Thymus (tissue), 11 donors: ENCODE results near the gene ANO2. TPM values are rescaled to one million over a fixed set of nuclear protein-coding genes. Genes with fewer than 3 reads are reported as not detected.

Experiments
- DNase-seq, 9 donors: peaks; one replicate each; pipeline ENCODE4 v3.0.0-alpha.2; 2013; ENCODE audit warnings: low spot score in 9 of 9, low read depth in 6 of 9, missing footprints in 1 of 9
- H3K27ac ChIP-seq, 2 donors: one replicate each; pipeline ENCODE4 v1.5.1; 2013; ENCODE audit warnings: control low read depth in 1 of 2, low read depth in 1 of 2, low read length in 1 of 2, mild to moderate bottlenecking in 1 of 2, moderate library complexity in 1 of 2
- H3K27me3 ChIP-seq, 2 donors: one replicate each; pipeline ENCODE4 v1.5.1; 2013; ENCODE audit warnings: low read length in 1 of 2; ENCODE audit not compliant: control insufficient read depth in 2 of 2, insufficient read depth in 1 of 2
- H3K36me3 ChIP-seq, 2 donors: one replicate each; pipeline ENCODE4 v1.5.1; 2013; ENCODE audit warnings: low read length in 1 of 2, mild to moderate bottlenecking in 1 of 2, moderate library complexity in 1 of 2; ENCODE audit not compliant: control insufficient read depth in 2 of 2, insufficient read depth in 2 of 2
- H3K4me1 ChIP-seq, 2 donors: one replicate each; pipeline ENCODE4 v1.5.1; 2013; ENCODE audit warnings: low read length in 2 of 2; ENCODE audit not compliant: control insufficient read depth in 2 of 2, insufficient read depth in 2 of 2
- H3K4me3 ChIP-seq, 2 donors: one replicate each; pipeline ENCODE4 v1.5.1; 2013; ENCODE audit warnings: low read length in 2 of 2, control low read depth in 1 of 2, mild to moderate bottlenecking in 1 of 2
- H3K9me3 ChIP-seq, 2 donors: one replicate each; pipeline ENCODE4 v1.5.1; 2013; ENCODE audit warnings: low read length in 1 of 2, mild to moderate bottlenecking in 1 of 2; ENCODE audit not compliant: control insufficient read depth in 2 of 2, insufficient read depth in 1 of 2
- WGBS: extraction: QIAGEN DNeasy Blood & Tissue Kit; methylation state at CpG from one replicate; pipeline ENCODE4 v1.1.7; 2013; 5-methylcytosine and 5-hydroxymethylcytosine counted together
- polyA plus RNA-seq: library from polyadenylated mRNA; stranded (reverse); fragments of 200-250 nt; gene quantifications from one replicate; pipeline ENCODE4 v1.2.3, GENCODE V29; 2013
- total RNA-seq: library from RNA; stranded (reverse); fragments of 120-200 nt; gene quantifications from one replicate; pipeline ENCODE4 v1.2.4, GENCODE V29; 2013
- donor health status: healthy.

Gene ANO2
- total and polyA plus RNA-seq, 2 donors: 0.57 to 1.4 TPM

DNA sequence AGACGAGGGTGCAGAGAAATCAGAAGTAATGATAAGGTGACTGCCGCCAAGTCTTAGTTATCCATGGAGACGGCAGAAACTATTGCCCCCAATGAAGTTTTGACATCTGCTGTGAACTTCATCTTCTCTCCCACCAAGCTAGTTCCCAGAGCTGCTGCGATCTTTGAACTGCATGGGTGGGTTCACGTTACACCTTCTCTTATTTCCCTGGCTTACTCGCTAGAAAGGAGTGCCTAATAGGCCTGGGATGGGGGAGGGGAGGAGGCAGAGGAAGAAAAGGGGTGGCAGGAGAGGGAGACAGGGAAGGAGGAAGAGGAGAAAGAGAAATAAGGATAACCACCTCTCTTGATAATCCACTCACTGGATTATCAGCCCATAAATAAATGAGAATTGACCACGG lies 356.0 kb downstream of the ANO2 start:
- Histone ChIP-seq H3K27me3 (no peaks in the 10 kb centered on the region), H3K4me3 (no peak overlapping the region), H3K4me1 (no peaks in the 10 kb centered on the region), H3K36me3 (no peaks in the 10 kb centered on the region), H3K9me3 (no peaks in the 10 kb centered on the region), H3K27ac (no peak overlapping the region)
- DNase-seq: no peak
- 94% methylated on average over 7 of the region's 7 CpGs for WGBS

- Histone ChIP-seq H3K36me3 (no peaks in the 10 kb centered on the region), H3K9me3 (no peaks in the 10 kb centered on the region), H3K4me1 (no peaks in the 10 kb centered on the region), H3K27ac (no peak overlapping the region), H3K4me3 (no peak overlapping the region), H3K27me3 (no peaks in the 10 kb centered on the region)
- DNase-seq: no peak
- WGBS: 91% methylated on average over 6 of the region's 6 CpGs
These were observed 356.5 kb downstream of the ANO2 start for GRCh38 chr12:5588591-5588990.

- Histone ChIP-seq H3K27me3 (no peaks in the 10 kb centered on the region), H3K4me3 (no peak overlapping the region), H3K4me1 (no peaks in the 10 kb centered on the region), H3K36me3 (no peaks in the 10 kb centered on the region), H3K9me3 (no peaks in the 10 kb centered on the region), H3K27ac (no peak overlapping the region)
- DNase-seq: no peak
- WGBS: 87% methylated on average over 7 of the region's 7 CpGs
These were observed 356.9 kb downstream of the ANO2 start for GRCh38 chr12:5588176-5588575.

GRCh38 chr12:5587711-5588121 lies 357.3 kb downstream of the ANO2 start:
- DNase-seq: no peak
- Histone ChIP-seq H3K4me1 (no peaks in the 10 kb centered on the region), H3K27ac (no peak overlapping the region), H3K9me3 (no peaks in the 10 kb centered on the region), H3K4me3 (no peak overlapping the region), H3K27me3 (no peaks in the 10 kb centered on the region), H3K36me3 (no peaks in the 10 kb centered on the region)
- WGBS: 82% methylated on average over 5 of the region's 5 CpGs

DNA sequence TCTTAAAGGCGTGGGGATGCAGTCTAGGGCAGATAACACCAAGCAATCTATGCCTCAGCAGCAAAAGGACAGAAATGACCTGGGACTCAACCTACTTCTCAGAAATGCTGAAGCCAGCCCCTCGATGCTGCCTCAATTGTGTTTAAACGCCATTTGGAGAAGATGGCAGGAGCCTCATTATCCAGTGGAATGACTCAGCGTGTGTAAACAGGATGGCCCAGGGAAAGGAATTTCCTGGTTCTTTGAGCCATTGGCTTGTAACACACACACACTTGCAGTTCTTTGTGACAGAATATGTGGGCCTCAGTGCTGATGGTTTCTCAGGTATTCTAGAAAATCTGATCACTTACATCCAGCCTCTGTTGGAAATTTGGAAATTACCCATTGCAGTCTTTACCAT lies 358.9 kb downstream of the ANO2 start:
- H3K36me3 ChIP-seq: no peaks in the 10 kb centered on the region
- H3K4me3 ChIP-seq: no peak overlapping the region
- H3K27ac ChIP-seq: no peak overlapping the region
- no peaks in the 10 kb centered on the region for H3K27me3 ChIP-seq
- no peak for DNase-seq
- WGBS: 79% methylated on average over 4 of the region's 4 CpGs
- no peaks in the 10 kb centered on the region for H3K9me3 ChIP-seq
- no peaks in the 10 kb centered on the region for H3K4me1 ChIP-seq

GRCh38 chr12:5585178-5585577 lies 359.9 kb downstream of the ANO2 start:
- Histone ChIP-seq H3K4me3 (no peak overlapping the region), H3K27ac (no peak overlapping the region), H3K36me3 (no peaks in the 10 kb centered on the region), H3K27me3 (no peaks in the 10 kb centered on the region), H3K4me1 (no peaks in the 10 kb centered on the region), H3K9me3 (no peaks in the 10 kb centered on the region)
- 91% methylated on average over 4 of the region's 4 CpGs for WGBS
- no peak for DNase-seq

DNA sequence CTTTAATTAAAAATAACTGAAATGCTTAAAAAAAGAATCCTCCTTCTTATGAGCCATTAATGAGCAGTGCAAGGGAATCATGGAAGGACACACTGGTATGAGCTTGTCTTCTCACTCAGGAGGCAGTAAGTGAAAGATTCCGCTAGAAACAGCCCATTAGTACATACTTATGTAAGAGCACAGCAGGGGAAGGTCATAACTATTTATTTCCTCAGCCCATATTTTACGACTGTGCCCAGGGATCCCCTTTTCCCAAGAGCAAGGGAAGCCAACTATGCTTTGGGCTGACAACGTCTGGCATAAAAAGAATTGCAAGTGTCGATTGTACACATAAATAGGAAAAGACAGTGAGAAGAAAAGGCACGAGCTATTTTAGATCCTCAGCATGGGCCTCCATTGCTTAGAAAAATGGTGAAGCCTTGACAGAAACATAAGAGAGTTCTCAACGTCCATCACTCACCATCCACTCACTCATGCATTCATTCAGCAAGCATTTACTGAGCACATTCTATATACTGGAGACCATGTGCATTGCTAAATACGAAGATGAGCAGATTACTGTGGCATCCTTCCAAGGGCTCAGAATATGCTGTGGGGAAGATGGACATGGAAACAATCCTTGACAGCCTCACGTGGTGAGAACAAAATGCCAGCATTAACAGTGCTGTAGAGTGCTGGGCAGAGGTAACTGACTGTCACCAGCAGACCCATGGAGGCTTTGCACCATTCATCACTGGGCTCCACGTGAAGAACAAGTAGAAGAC lies 360.5 kb downstream of the ANO2 start:
- 88% methylated on average over 9 of the region's 9 CpGs for WGBS
- DNase-seq: no peak
- Histone ChIP-seq H3K4me1 (no peaks in the 10 kb centered on the region), H3K4me3 (no peak overlapping the region), H3K27ac (no peak overlapping the region), H3K9me3 (no peaks in the 10 kb centered on the region), H3K36me3 (no peaks in the 10 kb centered on the region), H3K27me3 (no peaks in the 10 kb centered on the region)

GRCh38 chr12:5582541-5582940 lies 362.5 kb downstream of the ANO2 start:
- Histone ChIP-seq H3K27ac (no peak overlapping the region), H3K9me3 (no peaks in the 10 kb centered on the region), H3K27me3 (no peaks in the 10 kb centered on the region), H3K36me3 (no peaks in the 10 kb centered on the region), H3K4me3 (no peak overlapping the region), H3K4me1 (no peaks in the 10 kb centered on the region)
- DNase-seq: no peak
- WGBS: 95% methylated on average over 4 of the region's 4 CpGs

- Histone ChIP-seq H3K4me3 (no peak overlapping the region), H3K36me3 (no peaks in the 10 kb centered on the region), H3K27me3 (no peaks in the 10 kb centered on the region), H3K27ac (no peak overlapping the region), H3K9me3 (no peaks in the 10 kb centered on the region), H3K4me1 (no peaks in the 10 kb centered on the region)
- no peak for DNase-seq
- 93% methylated on average over 5 of the region's 5 CpGs for WGBS
These were observed 363.0 kb downstream of the ANO2 start for GRCh38 chr12:5582018-5582417.
